GM18909 (cell line): ENCODE results near the gene SNAPIN.

ENCODE experiments used
- ATAC-seq: cut with Tn5 transposase; IDR thresholded peaks from one replicate; pipeline ENCODE4 v1.9.1; 2021; ENCODE audit warnings: mild to moderate bottlenecking; ENCODE audit not compliant: unreplicated experiment, poor library complexity

Gene SNAPIN

DNA sequence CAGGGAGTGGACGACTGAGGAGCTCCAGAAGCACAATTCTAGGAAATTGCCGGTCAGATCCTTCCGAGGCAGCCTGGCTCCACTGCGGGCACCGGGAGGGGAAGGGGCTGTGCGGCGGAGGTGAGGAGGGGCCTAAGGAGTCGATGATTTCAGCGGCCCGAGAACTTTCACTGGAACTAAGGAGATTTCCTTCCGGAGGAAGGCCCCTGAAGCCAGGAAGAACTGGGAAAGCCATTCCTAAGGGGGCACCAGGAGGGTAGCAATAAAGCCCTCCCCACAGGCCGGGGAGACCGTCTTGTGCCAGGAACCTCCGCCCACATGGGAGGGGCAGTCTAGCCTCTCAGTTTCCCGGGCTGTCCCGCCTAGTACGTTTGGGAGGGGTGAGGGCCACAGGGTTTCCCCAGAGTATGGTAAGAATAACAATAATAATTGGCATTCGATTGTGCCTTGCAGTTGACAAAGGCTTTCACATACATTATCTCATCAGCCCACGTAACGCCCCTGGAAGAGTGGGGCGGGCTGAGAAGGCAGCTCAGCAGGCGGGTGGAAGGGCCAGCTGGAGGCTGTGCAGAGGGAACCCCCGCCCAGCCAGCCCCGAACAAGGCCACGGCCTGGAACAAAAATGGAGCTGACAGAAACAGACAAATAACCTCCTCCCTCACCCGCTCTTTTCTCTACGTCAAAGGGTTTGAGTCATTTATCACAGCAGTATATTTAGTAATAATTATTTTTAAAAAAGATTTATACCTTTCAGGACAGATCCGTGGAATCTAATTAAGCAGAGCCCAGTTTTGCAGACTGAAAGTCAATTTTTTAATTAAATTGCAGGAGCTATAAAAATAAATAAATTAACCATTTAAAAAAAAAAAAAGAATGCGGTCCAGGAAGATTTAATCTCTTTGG is 39.8 kb downstream of the SNAPIN start:
- ATAC-seq, result no peak

DNA sequence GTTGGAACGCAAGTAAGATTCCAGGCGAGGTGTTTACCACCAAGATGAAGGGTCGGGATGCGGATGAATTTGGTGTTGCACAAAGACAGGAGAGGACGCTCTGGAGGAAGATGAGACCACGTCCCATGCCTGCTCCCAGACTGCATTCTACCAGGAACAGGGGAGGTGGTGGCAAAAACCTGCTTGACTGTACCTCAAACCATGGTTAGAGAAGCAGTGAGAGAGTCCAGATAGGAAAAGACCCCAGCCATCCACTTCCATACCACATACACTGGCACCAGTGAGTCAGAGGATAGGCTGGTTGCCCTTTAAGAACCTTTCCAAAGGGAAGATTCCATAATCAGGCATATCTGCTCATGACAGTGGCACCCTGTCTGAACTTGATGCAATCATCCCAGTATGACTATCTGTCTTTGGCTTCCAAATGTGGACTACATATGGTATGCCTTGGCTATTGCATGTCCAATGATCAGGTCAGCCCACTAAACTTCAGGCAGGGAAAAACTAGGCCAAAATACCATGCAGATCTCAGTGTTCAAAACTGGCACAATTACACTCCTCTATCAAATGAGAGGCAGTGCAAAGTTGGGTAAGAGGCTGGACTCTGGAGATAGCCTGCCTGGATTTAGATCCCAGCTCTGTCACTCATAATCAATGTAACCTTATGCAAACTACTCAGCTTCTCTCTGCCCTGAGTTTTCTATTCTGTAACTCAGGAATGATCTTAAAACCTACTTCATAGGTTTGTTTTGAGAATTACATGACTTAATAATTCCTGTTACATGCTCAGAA is 40.6 kb downstream of the SNAPIN start:
- ATAC-seq, result no peak

GRCh38 chr1:153699768-153700167 is 41.3 kb downstream of the SNAPIN start:
- no peak for ATAC-seq

DNA sequence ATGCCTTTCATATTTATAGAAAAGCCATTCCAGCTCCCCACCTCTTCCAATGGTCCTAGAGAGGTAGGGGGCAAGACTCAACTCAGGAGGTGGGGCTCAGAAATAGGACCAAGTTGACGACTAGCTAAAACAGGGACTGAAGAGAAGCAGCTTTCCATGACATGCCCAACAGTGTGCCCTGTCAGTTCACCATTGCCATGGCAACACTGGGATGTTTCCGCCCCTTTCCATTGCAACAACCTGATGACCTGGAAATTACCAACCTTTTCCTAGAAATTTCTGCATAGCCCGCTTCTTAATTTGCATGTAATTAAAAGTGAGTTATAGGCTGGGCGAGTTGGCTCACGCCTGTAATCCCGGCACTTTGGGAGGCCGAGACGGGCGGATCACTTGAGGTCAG is 47.0 kb downstream of the SNAPIN start:
- ATAC-seq, result no peak

- ATAC-seq, result no peak
These were observed 52.5 kb downstream of the SNAPIN start for GRCh38 chr1:153711026-153711425.
